GM10266 (cell line): ENCODE data around the gene LYPLAL1.

Experiments
- DNase-seq: peaks from one replicate; pipeline ENCODE4 v3.0.0; 2012; ENCODE audit errors: extremely low spot score
- TF ChIP-seq, protein P1 (sequence below): IDR thresholded peaks from 2 replicates; pipeline ENCODE4 v1.5.1; 2012; ENCODE audit warnings: mild to moderate bottlenecking, low read depth; ENCODE audit not compliant: control insufficient read depth, insufficient read depth; ENCODE audit errors: missing control alignments

LYPLAL1 gene

GRCh38 chr1:219161371-219161770 lies 12.3 kb upstream of the LYPLAL1 start:
- TF ChIP-seq, protein P1, sequence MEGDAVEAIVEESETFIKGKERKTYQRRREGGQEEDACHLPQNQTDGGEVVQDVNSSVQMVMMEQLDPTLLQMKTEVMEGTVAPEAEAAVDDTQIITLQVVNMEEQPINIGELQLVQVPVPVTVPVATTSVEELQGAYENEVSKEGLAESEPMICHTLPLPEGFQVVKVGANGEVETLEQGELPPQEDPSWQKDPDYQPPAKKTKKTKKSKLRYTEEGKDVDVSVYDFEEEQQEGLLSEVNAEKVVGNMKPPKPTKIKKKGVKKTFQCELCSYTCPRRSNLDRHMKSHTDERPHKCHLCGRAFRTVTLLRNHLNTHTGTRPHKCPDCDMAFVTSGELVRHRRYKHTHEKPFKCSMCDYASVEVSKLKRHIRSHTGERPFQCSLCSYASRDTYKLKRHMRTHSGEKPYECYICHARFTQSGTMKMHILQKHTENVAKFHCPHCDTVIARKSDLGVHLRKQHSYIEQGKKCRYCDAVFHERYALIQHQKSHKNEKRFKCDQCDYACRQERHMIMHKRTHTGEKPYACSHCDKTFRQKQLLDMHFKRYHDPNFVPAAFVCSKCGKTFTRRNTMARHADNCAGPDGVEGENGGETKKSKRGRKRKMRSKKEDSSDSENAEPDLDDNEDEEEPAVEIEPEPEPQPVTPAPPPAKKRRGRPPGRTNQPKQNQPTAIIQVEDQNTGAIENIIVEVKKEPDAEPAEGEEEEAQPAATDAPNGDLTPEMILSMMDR, result no peak
- DNase-seq, result no peak

DNA sequence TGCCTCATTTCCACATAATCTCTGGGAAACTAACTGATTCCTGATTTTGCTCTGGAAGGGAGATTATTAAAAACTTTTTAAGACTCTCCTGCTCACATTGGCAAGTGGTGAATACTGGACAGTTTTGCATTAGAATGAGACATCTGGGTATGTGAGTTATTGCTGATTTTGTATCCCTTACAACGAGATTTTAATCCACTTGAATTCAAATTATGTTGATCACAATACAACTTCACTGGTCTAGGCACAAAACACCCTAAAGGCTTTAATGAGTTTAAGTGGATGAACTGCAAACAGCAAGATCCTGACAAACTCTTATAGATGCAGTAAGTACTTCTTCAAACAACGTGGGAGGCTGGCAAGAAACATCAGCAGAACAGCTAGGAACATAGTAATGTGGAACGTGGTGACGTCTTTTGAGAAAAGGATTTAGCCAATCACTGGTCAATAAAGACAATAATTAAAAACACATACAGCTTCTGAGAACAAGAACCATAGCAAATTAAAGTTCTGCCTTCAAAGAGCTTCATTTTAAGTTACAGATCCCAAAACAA lies 10.2 kb upstream of the LYPLAL1 start:
- TF ChIP-seq, protein P1, result no peak
- no peak for DNase-seq

- no peak for DNase-seq
- TF ChIP-seq, protein P1, result no peak
Measured at GRCh38 chr1:219171192-219171935, 2.3 kb upstream of the LYPLAL1 start.

- TF ChIP-seq, protein P1, result no peak
- DNase-seq, result no peak
Measured at GRCh38 chr1:219172821-219173220, 857 bp upstream of the LYPLAL1 start.

DNA sequence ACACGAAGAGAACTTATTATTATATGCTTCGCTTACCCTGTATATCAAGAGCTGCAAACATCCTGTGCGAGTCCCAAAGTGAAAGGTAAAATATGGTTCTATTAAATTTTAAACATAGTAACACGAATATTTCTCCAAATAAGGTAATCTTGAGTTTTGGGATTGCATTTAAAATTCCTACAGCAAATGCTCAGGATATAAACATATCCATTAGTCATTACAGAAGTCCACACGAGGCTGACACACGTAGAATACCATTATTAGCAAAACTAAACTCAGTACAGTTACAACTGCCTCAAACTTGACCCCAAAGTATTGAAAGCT lies 282 bp upstream of the LYPLAL1 start:
- TF ChIP-seq, protein P1, result no peak

GRCh38 chr1:219174460-219175211 lies 958 bp downstream of the LYPLAL1 start:
- peak; percentile 21 for DNase-seq

More for the DNA sequence above, 282 bp upstream of the LYPLAL1 start:
- no peak for DNase-seq

More at GRCh38 chr1:219174460-219175211, 958 bp downstream of the LYPLAL1 start:
- TF ChIP-seq, protein P1, result no peak
